Eye (tissue), 1 donor: ENCODE data around the gene TMEM244.
A peak's percentile ranks its signal among the peaks of the same experiment; 100 is the strongest.
"Not testable (repeated sequence)": the region's sequence is repeated elsewhere in the genome, so short reads cannot be mapped to it uniquely, and the experiment has no call there.

Experiments
- DNase-seq: peaks from one replicate; pipeline ENCODE4 v3.0.0-alpha.2; 2015

The TMEM244 gene

GRCh38 chr6:129866256-129866655 is 5.1 kb upstream of the TMEM244 start:
- peak; percentile 23 for DNase-seq

- no peak for DNase-seq
These were observed 3.9 kb upstream of the TMEM244 start for GRCh38 chr6:129865013-129865412.

- DNase-seq: no peak
These were observed 2.5 kb upstream of the TMEM244 start for GRCh38 chr6:129863664-129864063.

- DNase-seq: peak; percentile 18
These were observed 1.6 kb downstream of the TMEM244 start for GRCh38 chr6:129859524-129859923.

GRCh38 chr6:129857838-129858237 is 3.3 kb downstream of the TMEM244 start:
- no peak for DNase-seq

- DNase-seq: no peak
These were observed 7.0 kb downstream of the TMEM244 start for GRCh38 chr6:129853996-129854711.

GRCh38 chr6:129852257-129852858 is 8.8 kb downstream of the TMEM244 start:
- no peak for DNase-seq

- no peak for DNase-seq
These were observed 11.7 kb downstream of the TMEM244 start for GRCh38 chr6:129849456-129849855.

- no peak for DNase-seq
These were observed 14.4 kb downstream of the TMEM244 start for GRCh38 chr6:129846761-129847160.

- no peak for DNase-seq
These were observed 15.4 kb downstream of the TMEM244 start for GRCh38 chr6:129845696-129846095.

GRCh38 chr6:129844118-129844891 is 16.8 kb downstream of the TMEM244 start:
- DNase-seq: peak; percentile 16

- no peak for DNase-seq
These were observed 17.5 kb downstream of the TMEM244 start for GRCh38 chr6:129843573-129843972.

- DNase-seq: no peak
These were observed 18.2 kb downstream of the TMEM244 start for GRCh38 chr6:129842881-129843409.

- no peak for DNase-seq
These were observed 19.0 kb downstream of the TMEM244 start for GRCh38 chr6:129842137-129842536.

- not testable (repeated sequence) for DNase-seq
These were observed 21.6 kb downstream of the TMEM244 start for GRCh38 chr6:129839562-129839961.

GRCh38 chr6:129835691-129836090 is 25.4 kb downstream of the TMEM244 start:
- DNase-seq: no peak

- no peak for DNase-seq
These were observed 28.8 kb downstream of the TMEM244 start for GRCh38 chr6:129832299-129832698.

GRCh38 chr6:129828229-129828628 is 32.9 kb downstream of the TMEM244 start:
- DNase-seq: no peak

- no peak for DNase-seq
These were observed 42.9 kb downstream of the TMEM244 start for GRCh38 chr6:129818251-129818650.

GRCh38 chr6:129817821-129818220 is 43.3 kb downstream of the TMEM244 start:
- no peak for DNase-seq

- no peak for DNase-seq
These were observed 43.8 kb downstream of the TMEM244 start for GRCh38 chr6:129817332-129817731.

- DNase-seq: no peak
These were observed 48.9 kb downstream of the TMEM244 start for GRCh38 chr6:129812145-129812777.

- not testable (repeated sequence) for DNase-seq
These were observed 54.0 kb downstream of the TMEM244 start for GRCh38 chr6:129807141-129807540.
